ENCODE data around the gene INSYN2B.

The INSYN2B gene

GRCh38 chr5:169971780-169972179 is 8.5 kb downstream of the INSYN2B start:
- DNase-seq = no peak

- peak; percentile 89 for DNase-seq
Measured at GRCh38 chr5:169970911-169971765, 9.2 kb downstream of the INSYN2B start.

GRCh38 chr5:169970339-169970738 is 10.0 kb downstream of the INSYN2B start:
- no peak for DNase-seq

- DNase-seq = no peak
Measured at GRCh38 chr5:169964246-169964645, 16.0 kb downstream of the INSYN2B start.

- DNase-seq = no peak
Measured at GRCh38 chr5:169960659-169961058, 19.6 kb downstream of the INSYN2B start.

- DNase-seq = no peak
Measured at GRCh38 chr5:169958278-169958677, 22.0 kb downstream of the INSYN2B start.

- no peak for DNase-seq
Measured at GRCh38 chr5:169956756-169957155, 23.5 kb downstream of the INSYN2B start.

- DNase-seq = no peak
Measured at GRCh38 chr5:169956126-169956525, 24.2 kb downstream of the INSYN2B start.

- no peak for DNase-seq
Measured at GRCh38 chr5:169954786-169955185, 25.5 kb downstream of the INSYN2B start.

GRCh38 chr5:169953196-169953595 is 27.1 kb downstream of the INSYN2B start:
- peak; percentile 41 for DNase-seq

GRCh38 chr5:169950333-169950732 is 30.0 kb downstream of the INSYN2B start:
- DNase-seq = no peak

- DNase-seq = no peak
Measured at GRCh38 chr5:169946743-169947295, 33.5 kb downstream of the INSYN2B start.

GRCh38 chr5:169945831-169946261 is 34.4 kb downstream of the INSYN2B start:
- peak; percentile 90 for DNase-seq

- peak; percentile 24 for DNase-seq
Measured at GRCh38 chr5:169944922-169945680, 35.2 kb downstream of the INSYN2B start.

- no peak for DNase-seq
Measured at GRCh38 chr5:169944115-169944514, 36.2 kb downstream of the INSYN2B start.

- DNase-seq = peak; percentile 33
Measured at GRCh38 chr5:169943026-169943425, 37.3 kb downstream of the INSYN2B start.

- no peak for DNase-seq
Measured at GRCh38 chr5:169942181-169942580, 38.1 kb downstream of the INSYN2B start.

GRCh38 chr5:169941542-169941941 is 38.8 kb downstream of the INSYN2B start:
- no peak for DNase-seq

- DNase-seq = no peak
Measured at GRCh38 chr5:169939731-169940130, 40.6 kb downstream of the INSYN2B start.

- no peak for DNase-seq
Measured at GRCh38 chr5:169938439-169938838, 41.9 kb downstream of the INSYN2B start.

- DNase-seq = no peak
Measured at GRCh38 chr5:169935762-169936161, 44.5 kb downstream of the INSYN2B start.

GRCh38 chr5:169934990-169935389 is 45.3 kb downstream of the INSYN2B start:
- DNase-seq = no peak

GRCh38 chr5:169933616-169934015 is 46.7 kb downstream of the INSYN2B start:
- DNase-seq = no peak
